RWPE1 (cell line): ENCODE results near the gene C15orf39.

Source experiments
- CTCF ChIA-PET: fragments of 350-600 bp; sonication (Branson Sonifier 250); formaldehyde crosslinking; extraction: SDS; loops from one replicate; lab custom pipeline; 2021; lab: Yijun Ruan, JAX
- POLR2A ChIA-PET: fragments of 400-600 bp; formaldehyde crosslinking; extraction: SDS; loops from one replicate; lab custom pipeline; 2020; ENCODE audit warnings: antibody characterized with exemption; ENCODE audit not compliant: low non-redundant PET; lab: Yijun Ruan, JAX
- DNase-seq: peaks from one replicate; pipeline ENCODE4 v3.0.0; 2012; ENCODE audit warnings: low spot score
- H3K27ac ChIP-seq: fragments of 450-650 bp; 2 replicates; pipeline ENCODE4 v1.5.1; 2017
- CTCF ChIP-seq: fragments of 450-650 bp; conservative IDR thresholded peaks from 2 replicates; pipeline ENCODE4 v1.5.1; 2017; ENCODE audit warnings: low read depth, mild to moderate bottlenecking

Gene C15orf39

GRCh38 chr15:75227663-75228280 is 26.1 kb downstream of the C15orf39 start:
- CTCF ChIA-PET, result no interaction called here
- no peak overlapping the region for H3K27ac ChIP-seq
- no peak for TF ChIP-seq CTCF
- DNase-seq, result no peak
- POLR2A ChIA-PET, result no interaction called here

GRCh38 chr15:75228787-75229186 is 27.1 kb downstream of the C15orf39 start:
- no peak overlapping the region for H3K27ac ChIP-seq
- TF ChIP-seq CTCF, result no peak
- CTCF ChIA-PET, result no interaction called here
- POLR2A ChIA-PET, result no interaction called here
- no peak for DNase-seq

DNA sequence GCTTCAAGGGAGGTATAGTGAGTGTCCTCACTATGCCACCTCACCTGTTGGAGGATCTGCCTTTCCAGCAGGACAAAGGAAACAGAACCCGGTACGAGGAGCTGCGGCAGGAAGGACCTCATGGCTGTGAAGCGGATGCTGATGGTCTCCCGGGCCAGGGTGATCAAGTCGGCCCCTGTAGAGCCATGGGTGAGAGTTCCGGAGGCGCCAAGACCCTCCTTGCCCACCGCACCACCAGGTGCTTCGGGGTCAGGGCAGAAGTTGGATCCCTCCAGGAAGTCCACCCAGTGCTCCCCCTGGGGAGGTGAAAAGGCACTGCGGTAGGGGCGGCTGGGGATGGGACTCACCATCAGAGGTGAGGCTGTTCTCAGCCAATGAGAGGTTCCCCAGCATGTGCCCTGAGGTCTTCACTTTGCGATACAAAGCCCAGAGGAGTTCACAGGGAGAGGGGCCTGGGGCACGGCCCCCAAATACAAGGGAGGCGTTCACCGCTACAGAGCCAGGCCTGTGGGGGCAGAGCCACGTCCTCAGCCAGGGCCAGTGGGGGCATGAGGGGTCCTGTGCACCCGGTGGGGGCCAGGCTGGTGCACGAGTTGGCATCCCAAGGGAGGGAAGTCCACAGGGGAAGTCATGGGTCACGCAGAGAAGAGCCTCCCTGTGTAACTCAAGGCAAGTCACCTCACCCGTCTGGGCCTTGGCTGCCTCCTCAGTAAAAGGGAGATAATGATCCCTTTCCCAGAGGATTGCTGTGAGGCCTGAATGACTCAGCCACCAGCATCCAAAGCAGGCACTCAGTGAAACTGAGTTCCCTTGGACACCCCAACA is 27.7 kb downstream of the C15orf39 start:
- CTCF ChIA-PET, result no interaction called here
- POLR2A ChIA-PET, result no interaction called here

GRCh38 chr15:75230016-75230343 is 28.3 kb downstream of the C15orf39 start:
- H3K27ac ChIP-seq, result no peak overlapping the region
- ChIA-PET CTCF (no interaction called here), POLR2A (no interaction called here)
- DNase-seq, result no peak
- TF ChIP-seq CTCF, result no peak

More for the DNA sequence above, 27.7 kb downstream of the C15orf39 start:
- H3K27ac ChIP-seq, result no peak overlapping the region
- TF ChIP-seq CTCF, result no peak
- no peak for DNase-seq

DNA sequence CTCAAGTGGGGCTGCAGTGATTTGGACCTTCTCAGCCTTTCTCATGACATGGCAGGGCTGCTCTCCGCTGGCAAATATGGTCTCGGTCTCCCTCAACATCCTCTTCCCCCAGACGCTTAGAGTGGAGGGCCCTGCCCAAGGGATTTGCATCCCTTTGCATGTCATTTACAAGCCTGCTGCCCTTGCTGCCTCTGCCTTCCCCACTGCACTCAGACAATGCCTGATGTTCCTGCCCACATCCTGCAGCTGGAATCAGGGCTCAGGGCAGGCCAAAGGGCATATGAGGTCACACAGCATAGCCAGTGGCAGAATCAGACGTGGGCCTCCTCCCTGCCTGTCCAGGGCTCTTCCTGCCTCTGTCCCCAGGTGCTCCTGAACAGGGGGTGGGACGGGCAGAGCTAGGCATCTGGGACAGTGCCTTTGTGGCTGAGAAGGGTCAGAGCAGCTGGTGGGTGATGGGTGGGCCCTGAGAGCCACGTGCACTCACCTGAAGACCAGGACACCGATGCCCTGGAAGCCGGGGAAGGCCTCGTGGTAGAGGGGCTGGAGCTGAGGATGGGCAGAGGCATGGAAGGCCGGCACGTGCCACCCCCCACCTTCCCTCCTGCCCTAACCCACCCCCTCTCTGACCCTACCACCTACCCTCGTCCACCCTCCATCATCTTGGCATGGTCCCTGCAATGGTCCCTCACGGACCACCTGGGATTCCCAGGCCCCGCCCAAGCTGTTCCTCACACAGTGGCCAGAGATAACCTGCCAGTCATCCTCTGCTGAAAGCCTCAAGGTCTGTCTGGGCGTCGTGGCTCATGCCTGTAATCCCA is 29.1 kb downstream of the C15orf39 start:
- CTCF ChIA-PET, result interaction anchor here (0.9 kb wide), 1 partner anchor 44 kb away, joined by 3 read pairs; no protein-coding TSS in a partner anchor
- no peak for DNase-seq
- no peak for TF ChIP-seq CTCF
- POLR2A ChIA-PET, result no interaction called here
- no peak overlapping the region for H3K27ac ChIP-seq

DNA sequence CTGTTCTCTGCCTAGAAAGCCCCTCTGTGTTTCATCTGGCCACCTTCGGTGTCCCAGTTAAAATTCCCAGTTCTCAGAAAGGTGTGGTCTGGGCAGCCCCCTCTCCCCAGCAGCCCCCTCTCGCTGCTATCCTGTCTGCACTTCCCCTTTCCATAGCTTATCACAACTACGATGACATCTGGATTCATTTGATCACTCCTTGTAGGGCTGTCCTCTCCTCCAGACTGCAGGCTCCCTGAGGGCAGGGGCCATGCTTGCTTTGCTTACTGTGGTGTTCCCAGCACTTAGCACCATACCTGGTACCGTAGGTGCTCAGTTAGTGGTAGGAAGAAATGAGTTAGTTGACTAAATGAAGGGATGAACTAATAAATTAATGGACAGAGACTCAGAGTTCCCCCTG is 30.2 kb downstream of the C15orf39 start:
- ChIA-PET CTCF (no interaction called here), POLR2A (no interaction called here)
- no peak overlapping the region for H3K27ac ChIP-seq
- no peak for TF ChIP-seq CTCF
- DNase-seq, result no peak
